ENCODE data around the gene FAM13B.

GRCh38 chr5:137888466-137888862, 144.4 kb downstream of the FAM13B start:
- TF ChIP-seq CTCF (IDR thresholded peaks at IDR 0.05; ENCODE audit: borderline replicate concordance, extremely low read depth, low read length, poor library complexity, severe bottlenecking): no peak
- TF ChIP-seq EZH2 (IDR thresholded peaks at IDR 0.05; ENCODE audit: borderline replicate concordance, low read depth, low read length, severe bottlenecking): no peak

Data from DND-41 (cell line).